DMS 273 (cell line): ENCODE results near the gene SSTR4.

ENCODE experiments used
- DNase-seq: peaks from one replicate; lab custom pipeline; 2025; ENCODE audit not compliant: unreplicated experiment; lab: John Stamatoyannopoulos, UW

Gene SSTR4

DNA sequence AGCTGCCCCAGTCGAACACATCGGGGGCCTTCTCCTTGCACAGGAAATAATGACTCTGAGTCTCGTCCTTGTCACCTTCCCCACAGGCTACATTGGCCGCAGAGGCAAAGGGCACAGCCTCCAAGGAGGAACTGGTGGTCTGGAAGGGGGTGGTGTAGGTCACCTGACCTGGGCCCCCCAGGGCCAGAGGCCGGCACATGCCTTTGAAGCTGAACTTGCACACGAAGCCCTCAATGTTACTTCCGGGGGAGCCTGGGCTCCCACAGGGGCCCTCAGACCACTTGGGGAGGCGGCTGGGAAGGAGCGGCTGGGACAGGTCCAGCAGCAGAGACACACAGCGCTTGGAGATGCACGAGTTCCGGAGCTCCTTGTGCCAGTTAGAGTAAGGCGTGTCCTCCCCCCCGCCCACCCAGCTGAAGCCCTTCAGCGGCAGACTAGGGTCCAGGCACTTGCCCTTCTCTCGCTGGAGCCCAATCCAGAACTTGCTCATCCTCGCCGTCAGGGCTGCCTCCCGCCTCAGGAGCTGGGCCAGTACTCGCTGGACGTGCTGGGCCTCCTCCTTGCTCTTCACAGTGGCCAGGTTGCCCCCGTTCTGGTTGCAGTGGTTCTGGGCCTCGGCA, 50.4 kb downstream of the SSTR4 start:
- no peak for DNase-seq

DNA sequence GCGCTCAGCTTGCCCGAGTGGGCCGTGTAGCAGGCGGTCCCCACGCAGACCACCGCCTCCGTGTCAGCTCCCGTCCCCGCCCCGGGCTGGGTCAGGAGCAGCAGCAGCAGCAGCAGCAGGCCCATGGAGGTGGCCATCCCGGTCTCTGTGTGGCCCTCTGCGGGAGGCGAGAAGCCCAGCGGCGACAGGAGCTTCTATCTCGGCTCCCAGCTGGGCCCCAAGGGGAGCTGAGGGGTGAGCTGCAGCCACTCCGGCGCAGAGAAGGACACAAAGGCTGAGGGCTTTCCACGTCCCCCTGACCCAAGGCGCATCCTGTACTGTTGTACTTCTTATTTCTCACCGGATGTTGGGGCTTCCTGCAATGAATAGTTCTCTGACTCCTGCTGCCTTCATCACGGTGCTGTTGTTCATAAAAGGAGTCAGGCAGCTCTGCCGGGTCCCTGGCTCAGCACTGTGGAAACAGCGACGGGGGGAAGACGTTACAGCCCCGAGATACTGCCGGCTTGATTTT, 51.0 kb downstream of the SSTR4 start, which contains the start of gene CD93:
CD93 (minus strand) TSS at position 269 of the 511 bp plus-strand sequence; CDS start at position 137, 132 bp downstream.
- DNase-seq: no peak

DNA sequence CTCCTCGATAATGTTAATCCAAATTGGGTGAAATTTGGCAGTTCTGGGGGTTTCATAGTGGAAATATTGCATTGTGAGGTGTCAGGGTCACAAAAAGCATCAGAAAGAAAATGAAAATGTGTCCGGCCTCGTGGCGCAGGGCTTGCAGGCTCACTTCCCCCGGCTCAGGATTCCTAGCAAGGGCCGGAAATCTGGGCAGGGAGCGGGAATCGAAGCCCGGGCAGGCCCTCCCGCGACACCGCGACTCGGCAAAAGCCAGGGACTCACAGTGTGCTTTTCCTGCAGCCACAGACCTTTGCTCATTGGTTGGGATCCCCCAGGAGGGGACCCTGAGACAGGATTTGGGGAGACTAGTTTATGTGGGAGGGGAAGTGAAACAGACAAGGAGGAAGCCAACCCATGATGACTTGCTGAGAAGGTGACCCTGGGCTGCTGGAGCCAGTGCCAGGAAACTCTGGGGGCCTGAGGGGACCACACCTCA, 51.9 kb downstream of the SSTR4 start:
- no peak for DNase-seq

DNA sequence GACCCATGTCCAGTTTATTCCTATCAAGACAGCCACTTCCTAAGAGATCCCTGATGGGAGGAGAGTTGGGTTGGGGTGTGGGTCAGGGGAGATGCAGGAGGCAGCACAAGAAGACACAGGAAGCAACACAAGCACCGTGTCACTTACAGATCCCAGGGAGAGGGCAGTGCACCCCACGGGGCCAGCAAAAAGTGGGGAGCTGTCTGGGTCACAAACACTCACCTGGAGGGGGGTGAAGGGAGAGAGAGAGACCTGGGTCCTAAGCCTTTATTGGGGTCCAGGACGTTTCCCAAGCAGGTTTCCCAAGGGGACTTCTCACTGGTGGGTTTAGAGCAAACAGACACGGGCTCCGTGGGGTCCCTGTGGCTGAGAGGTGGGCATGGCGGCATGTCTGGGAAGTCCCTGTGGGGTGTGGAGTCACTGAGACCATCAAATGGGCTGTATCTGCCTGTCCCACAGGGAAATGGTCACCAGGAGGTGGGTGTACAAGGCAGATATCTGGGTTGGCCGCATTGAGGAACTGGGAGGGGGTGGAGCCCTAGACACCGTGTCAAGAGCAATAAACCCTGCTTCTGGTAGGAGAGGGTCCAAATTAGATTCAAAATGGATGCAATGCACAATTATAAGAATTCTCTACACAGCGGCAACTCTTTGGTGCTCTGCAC, 52.6 kb downstream of the SSTR4 start:
- DNase-seq: no peak
